Measurements from ENCODE around the gene FOXP3. TPM values are rescaled to one million over a fixed set of nuclear protein-coding genes. Genes with fewer than 3 reads are reported as not detected.

Gene FOXP3
- total and polyA plus RNA-seq, 11 donors, result 0.11 to 1.4 TPM; not detected in 9

DNA sequence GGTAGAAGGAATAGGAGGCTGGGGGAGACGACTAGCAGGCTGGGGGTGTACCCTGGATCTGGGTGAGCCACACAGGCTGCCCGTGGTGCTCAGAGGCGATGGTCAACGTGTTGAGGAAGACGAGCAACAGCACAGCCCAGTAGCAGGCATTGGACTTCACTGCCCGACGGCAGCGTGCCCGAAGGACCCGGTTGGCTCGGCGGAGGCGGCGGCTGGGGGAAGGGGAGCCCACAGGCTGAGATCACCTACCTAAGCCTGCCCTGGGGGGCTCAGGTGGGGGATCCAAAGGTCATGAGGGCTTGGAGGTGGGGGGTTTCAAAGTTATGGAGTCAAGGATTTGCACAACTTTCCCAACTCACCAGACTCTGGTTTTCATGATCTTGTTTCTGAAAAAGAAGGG lies 38.7 kb downstream of the FOXP3 start:
- ATAC-seq, result no peak
- no peak for TF ChIP-seq POLR2A (IDR thresholded peaks at IDR 0.05)
- no peak for TF ChIP-seq CTCF (IDR thresholded peaks at IDR 0.05)
- peaks cover 0 to 8% (median 0%) of the 10 kb centered on the region in 12 donors for H3K4me1 ChIP-seq
- intact Hi-C loops (cut with DNase I), result no loop called here
- H3K27me3 ChIP-seq, result peaks cover 0 to 7% (median 0%) of the 10 kb centered on the region in 9 donors
- DNase-seq, result no peak
- H3K9me3 ChIP-seq, result no peaks in the 10 kb centered on the region
- 60 to 72% (median 65%) methylated on average over 14 of the region's 14 CpGs for whole genome bisulfite sequencing, 4 donors
- H3K27ac ChIP-seq, result no peak overlapping the region
- no peak overlapping the region for H3K4me3 ChIP-seq
- H3K36me3 ChIP-seq, result no peaks in the 10 kb centered on the region

- intact Hi-C loops (cut with DNase I), result no loop called here
- Histone ChIP-seq H3K36me3 (no peaks in the 10 kb centered on the region), H3K4me1 (no peaks in the 10 kb centered on the region), H3K4me3 (no peak overlapping the region), H3K27me3 (peaks cover 0 to 7% (median 0%) of the 10 kb centered on the region in 9 donors), H3K9me3 (no peaks in the 10 kb centered on the region), H3K27ac (no peak overlapping the region)
- WGBS, 4 donors, result 66 to 72% (median 67%) methylated on average over 2 of the region's 2 CpGs
- no peak for ATAC-seq
- TF ChIP-seq POLR2A (IDR thresholded peaks at IDR 0.05), result no peak
- TF ChIP-seq CTCF (IDR thresholded peaks at IDR 0.05), result no peak
- no peak for DNase-seq
Observed at GRCh38 chrX:49221868-49222267, 42.6 kb downstream of the FOXP3 start.

GRCh38 chrX:49220100-49220499 lies 44.4 kb downstream of the FOXP3 start:
- Histone ChIP-seq H3K36me3 (no peaks in the 10 kb centered on the region), H3K9me3 (no peaks in the 10 kb centered on the region), H3K27me3 (peaks cover 0 to 3% (median 0%) of the 10 kb centered on the region in 9 donors), H3K27ac (no peak overlapping the region), H3K4me3 (no peak overlapping the region), H3K4me1 (no peaks in the 10 kb centered on the region)
- no peak for TF ChIP-seq POLR2A (IDR thresholded peaks at IDR 0.05)
- TF ChIP-seq CTCF (IDR thresholded peaks at IDR 0.05), result no peak
- ATAC-seq (no peak), DNase-seq (no peak)
- intact Hi-C loops (cut with DNase I), result no loop called here

- ATAC-seq (no peak), DNase-seq (no peak)
- H3K9me3 ChIP-seq, result no peaks in the 10 kb centered on the region
- H3K27me3 ChIP-seq, result peaks cover 0 to 5% (median 0%) of the 10 kb centered on the region in 9 donors
- H3K4me1 ChIP-seq, result no peaks in the 10 kb centered on the region
- 81 to 87% (median 82%) methylated on average over 14 of the region's 14 CpGs for WGBS, 4 donors
- H3K36me3 ChIP-seq, result no peaks in the 10 kb centered on the region
- H3K4me3 ChIP-seq, result no peak overlapping the region
- H3K27ac ChIP-seq, result no peak overlapping the region
- intact Hi-C loops (cut with DNase I), result no loop called here
- TF ChIP-seq POLR2A (IDR thresholded peaks at IDR 0.05) (no peak), CTCF (IDR thresholded peaks at IDR 0.05) (no peak)
Observed at GRCh38 chrX:49214996-49215526, 49.4 kb downstream of the FOXP3 start.
